Retinal pigment epithelial cell (primary cell): ENCODE measurements around the gene LRG1.

Source experiments
- DNase-seq: peaks from one replicate; pipeline ENCODE4 v3.0.0-alpha.2; 2010; ENCODE audit warnings: low read depth
- H3K4me3 ChIP-seq: 2 replicates; pipeline ENCODE4 v1.5.1; 2011; ENCODE audit warnings: mild to moderate bottlenecking, low read length, control low read depth, moderate library complexity
- CTCF ChIP-seq: conservative IDR thresholded peaks from 2 replicates; pipeline ENCODE4 v1.5.1; 2011; ENCODE audit warnings: low read depth, low read length, control low read depth, inconsistent platforms

Gene LRG1

DNA sequence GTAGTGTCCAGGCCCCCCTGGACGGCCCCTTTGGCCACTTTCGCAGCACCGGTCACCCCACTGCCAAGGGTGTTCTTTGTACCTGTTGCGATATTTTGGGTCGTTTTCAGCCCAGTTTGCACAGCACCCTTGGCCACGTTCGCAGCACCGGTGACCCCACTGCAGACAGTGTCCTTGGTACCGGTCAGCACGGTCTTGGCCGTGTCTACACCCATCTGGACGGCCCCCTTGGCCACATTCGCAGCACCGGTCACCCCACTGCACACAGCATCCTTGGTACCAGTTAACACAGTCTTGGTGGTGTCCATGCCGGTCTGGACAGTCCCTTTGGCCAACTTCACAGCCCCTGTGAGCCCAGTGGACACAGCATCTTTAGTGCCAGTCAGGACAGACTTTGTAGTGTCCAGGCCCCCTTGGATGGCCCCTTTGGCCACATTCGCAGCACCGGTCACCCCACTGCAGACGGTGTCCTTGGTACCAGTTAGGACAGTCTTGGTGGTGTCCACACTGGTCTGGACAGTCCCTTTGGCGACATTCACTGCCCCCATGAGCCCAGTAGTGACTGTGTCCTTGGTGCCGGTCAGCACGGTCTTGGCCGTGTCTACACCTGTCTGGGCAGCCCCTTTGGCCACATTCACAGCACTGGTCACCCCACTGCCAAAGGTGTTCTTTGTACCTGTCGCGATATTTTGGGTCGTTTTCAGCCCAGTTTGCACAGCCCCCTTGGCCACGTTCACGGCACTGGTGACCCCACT is 28.4 kb downstream of the LRG1 start:
- no peak for TF ChIP-seq CTCF
- DNase-seq: no peak
- H3K4me3 ChIP-seq: no peak overlapping the region

GRCh38 chr19:4510435-4511255 is 29.2 kb downstream of the LRG1 start:
- TF ChIP-seq CTCF: no peak
- no peak for DNase-seq
- H3K4me3 ChIP-seq: no peak overlapping the region

GRCh38 chr19:4508698-4509097 is 31.1 kb downstream of the LRG1 start:
- no peak for TF ChIP-seq CTCF
- no peak for DNase-seq
- H3K4me3 ChIP-seq: no peak overlapping the region

- no peak overlapping the region for H3K4me3 ChIP-seq
- TF ChIP-seq CTCF: no peak
- no peak for DNase-seq
These were observed 32.0 kb downstream of the LRG1 start for GRCh38 chr19:4507804-4508203.

- no peak for TF ChIP-seq CTCF
- H3K4me3 ChIP-seq: no peak overlapping the region
- DNase-seq: no peak
These were observed 32.7 kb downstream of the LRG1 start for GRCh38 chr19:4507150-4507452.

- DNase-seq: no peak
- no peak for TF ChIP-seq CTCF
- H3K4me3 ChIP-seq: no peak overlapping the region
These were observed 33.2 kb downstream of the LRG1 start for GRCh38 chr19:4506449-4507149.
